Keratinocyte (primary cell): ENCODE data around the gene CRHBP. TPM values are rescaled to one million over a fixed set of nuclear protein-coding genes. Genes with fewer than 3 reads are reported as not detected.

Source experiments
- DNase-seq: peaks from one replicate; pipeline ENCODE4 v3.0.0-alpha.2; 2011; ENCODE audit warnings: low read depth, missing footprints, low spot score
- FAIRE-seq: peaks from 2 replicates; lab custom pipeline; 2011; peaks lifted over from hg19 to GRCh38; lab: Jason Lieb, UNC
- H2AFZ ChIP-seq: 2 replicates; pipeline ENCODE4 v1.6.0; 2012; ENCODE audit warnings: low read length, control low read depth, inconsistent platforms; ENCODE audit not compliant: control insufficient read depth
- H3K27ac ChIP-seq: 2 replicates; pipeline ENCODE4 v1.5.1; 2011; ENCODE audit warnings: low read length; ENCODE audit not compliant: control insufficient read depth, insufficient read depth
- H3K27me3 ChIP-seq: 3 replicates; pipeline ENCODE4 v1.6.0; 2011; ENCODE audit warnings: low read length; ENCODE audit not compliant: control insufficient read depth, insufficient read depth; ENCODE audit errors: extremely low read depth
- H3K36me3 ChIP-seq, 2 experiments: 2 replicates in 1 of 2; 3 replicates in 1 of 2; pipeline ENCODE4 v1.5.1; 2011; ENCODE audit warnings: low read length in 2 of 2, mild to moderate bottlenecking in 1 of 2; ENCODE audit not compliant: control insufficient read depth in 2 of 2, insufficient read depth in 2 of 2; ENCODE audit errors: extremely low read depth in 1 of 2
- H3K4me1 ChIP-seq: 3 replicates; pipeline ENCODE4 v1.5.1; 2011; ENCODE audit warnings: low read length; ENCODE audit not compliant: control insufficient read depth, insufficient read depth; ENCODE audit errors: extremely low read depth
- H3K4me2 ChIP-seq: 3 replicates; pipeline ENCODE4 v1.6.0; 2011; ENCODE audit warnings: low read depth, low read length; ENCODE audit not compliant: control insufficient read depth, insufficient read depth; ENCODE audit errors: extremely low read depth
- H3K4me3 ChIP-seq, 3 experiments: fragments of 200-600 bp in 1 of 3; sonication (generic) in 1 of 3; 2 replicates in 2 of 3; 3 replicates in 1 of 3; pipeline ENCODE4 v1.5.1; 2011 to 2016; ENCODE audit warnings: low read length in 3 of 3, mild to moderate bottlenecking in 3 of 3, control low read depth in 2 of 3, inconsistent platforms in 1 of 3, low read depth in 1 of 3, mixed read lengths in 1 of 3, mixed run types in 1 of 3, moderate library complexity in 1 of 3; ENCODE audit not compliant: control insufficient read depth in 2 of 3, insufficient read depth in 2 of 3; ENCODE audit errors: extremely low read depth in 1 of 3
- H3K79me2 ChIP-seq: 2 replicates; pipeline ENCODE4 v1.6.0; 2012; ENCODE audit warnings: low read length; ENCODE audit not compliant: control insufficient read depth, insufficient read depth
- H3K9ac ChIP-seq: 3 replicates; pipeline ENCODE4 v1.6.0; 2011; ENCODE audit warnings: low read length; ENCODE audit not compliant: control insufficient read depth, insufficient read depth; ENCODE audit errors: extremely low read depth
- H3K9me1 ChIP-seq: 3 replicates; pipeline ENCODE4 v1.6.0; 2011; ENCODE audit warnings: low read length; ENCODE audit not compliant: control insufficient read depth, insufficient read depth; ENCODE audit errors: extremely low read depth
- H3K9me3 ChIP-seq: 2 replicates; pipeline ENCODE4 v1.5.1; 2012; ENCODE audit warnings: low read depth, low read length; ENCODE audit not compliant: control insufficient read depth
- H4K20me1 ChIP-seq: 3 replicates; pipeline ENCODE4 v1.6.0; 2011; ENCODE audit warnings: low read length; ENCODE audit not compliant: control insufficient read depth, insufficient read depth; ENCODE audit errors: extremely low read depth
- EZH2 ChIP-seq: IDR thresholded peaks from one replicate; pipeline ENCODE4 v1.6.1; 2012; ENCODE audit warnings: inconsistent platforms, mild to moderate bottlenecking, low read length, moderate library complexity
- dilution Hi-C: fragments of 300-500 bp; cut with MboI; formaldehyde crosslinking; loops from one replicate; pipeline ENCODE4 v1.7.0; 2020; ENCODE audit warnings: low sequenced_read_pairs; ENCODE audit not compliant: extremely low pct_ligation_motif_present
- polyA plus RNA-seq, 5 experiments: library from polyadenylated mRNA; depleted of rRNA in 3 of 5; stranded (reverse) in 3 of 5; stranded (forward) in 1 of 5; unstranded in 1 of 5; fragments of >200 nt; gene quantifications; 1 replicate in 1 of 5; 2 replicates in 3 of 5; 3 replicates in 1 of 5; pipeline versions ENCODE4 v1.2.1 to v1.2.3, GENCODE V29; 2011 to 2012; ENCODE audit warnings: missing spikeins in 2 of 5, low read depth in 1 of 5, low replicate concordance in 1 of 5
- small RNA-seq, 3 experiments: library from RNA; depleted of rRNA; stranded (forward); fragments of <200 nt; gene quantifications; one replicate each; pipeline ENCODE3, GENCODE V24; 2012; ENCODE audit warnings: low read depth in 3 of 3, low replicate concordance in 1 of 3; ENCODE audit not compliant: insufficient read length in 3 of 3
- TF ChIP-seq, protein P1 (sequence below), 3 experiments: IDR thresholded peaks in 1 of 3; conservative IDR thresholded peaks in 1 of 3; optimal IDR thresholded peaks in 1 of 3; 2 replicates in 2 of 3; 3 replicates in 1 of 3; pipeline versions ENCODE3 to v1.5.1; 2011; ENCODE audit warnings: low read length in 3 of 3, mild to moderate bottlenecking in 3 of 3, moderate library complexity in 2 of 3, control low read depth in 1 of 3, inconsistent platforms in 1 of 3; ENCODE audit not compliant: insufficient read depth in 2 of 3; ENCODE audit errors: extremely low read depth in 1 of 3

The CRHBP gene
- polyA plus RNA-seq, 1 donor (not counting 4 experiments of a cell fraction or from before 2014, with no cell fraction given): not detected

- H3K9ac ChIP-seq: no peak overlapping the region
- H4K20me1 ChIP-seq: no peaks in the 10 kb centered on the region
- no peak overlapping the region for H3K4me2 ChIP-seq
- no peak overlapping the region for H3K27ac ChIP-seq
- H3K27me3 ChIP-seq: no peaks in the 10 kb centered on the region
- DNase-seq: no peak
- no peak for TF ChIP-seq EZH2
- TF ChIP-seq, protein P1, sequence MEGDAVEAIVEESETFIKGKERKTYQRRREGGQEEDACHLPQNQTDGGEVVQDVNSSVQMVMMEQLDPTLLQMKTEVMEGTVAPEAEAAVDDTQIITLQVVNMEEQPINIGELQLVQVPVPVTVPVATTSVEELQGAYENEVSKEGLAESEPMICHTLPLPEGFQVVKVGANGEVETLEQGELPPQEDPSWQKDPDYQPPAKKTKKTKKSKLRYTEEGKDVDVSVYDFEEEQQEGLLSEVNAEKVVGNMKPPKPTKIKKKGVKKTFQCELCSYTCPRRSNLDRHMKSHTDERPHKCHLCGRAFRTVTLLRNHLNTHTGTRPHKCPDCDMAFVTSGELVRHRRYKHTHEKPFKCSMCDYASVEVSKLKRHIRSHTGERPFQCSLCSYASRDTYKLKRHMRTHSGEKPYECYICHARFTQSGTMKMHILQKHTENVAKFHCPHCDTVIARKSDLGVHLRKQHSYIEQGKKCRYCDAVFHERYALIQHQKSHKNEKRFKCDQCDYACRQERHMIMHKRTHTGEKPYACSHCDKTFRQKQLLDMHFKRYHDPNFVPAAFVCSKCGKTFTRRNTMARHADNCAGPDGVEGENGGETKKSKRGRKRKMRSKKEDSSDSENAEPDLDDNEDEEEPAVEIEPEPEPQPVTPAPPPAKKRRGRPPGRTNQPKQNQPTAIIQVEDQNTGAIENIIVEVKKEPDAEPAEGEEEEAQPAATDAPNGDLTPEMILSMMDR (optimal IDR thresholded peaks at IDR 0.05 in 1 of 3, IDR thresholded peaks at IDR 0.05 in 1 of 3, conservative IDR thresholded peaks at IDR 0.05 in 1 of 3; ENCODE audit: extremely low read depth in 1 of 3, insufficient read depth in 2 of 3, low read length in 3 of 3): no peak
- H3K79me2 ChIP-seq: no peaks in the 10 kb centered on the region
- no peak overlapping the region for H2AFZ ChIP-seq
- H3K4me1 ChIP-seq: no peaks in the 10 kb centered on the region
- H3K9me3 ChIP-seq: no peaks in the 10 kb centered on the region
- FAIRE-seq: no peak
- dilution Hi-C loops: no loop called here
- no peaks in the 10 kb centered on the region for H3K36me3 ChIP-seq
- no peak overlapping the region for H3K4me3 ChIP-seq
- H3K9me1 ChIP-seq: no peaks in the 10 kb centered on the region
These were observed 64.8 kb downstream of the CRHBP start for GRCh38 chr5:77017668-77018067.

Small RNAs within 50 kb of the gene (small RNA-seq; reads per million reads assigned to genes)
- gene RNU6ATAC36P: 0 reads per million in 3 experiments

Other genes starting within 250 kb of the CRHBP start
- gene F2R, start 236.9 kb upstream of the CRHBP start, polyA plus RNA-seq: 56.8 to 59.9 TPM (median 58.0 TPM) in 3 replicates
- 131 to 197 TPM (median 182 TPM) in 3 replicates for gene F2RL1, start 134.0 kb upstream of the CRHBP start, polyA plus RNA-seq
- not detected in 3 replicates for gene S100Z, start 103.0 kb upstream of the CRHBP start, polyA plus RNA-seq
- gene AGGF1, start 77.4 kb downstream of the CRHBP start, polyA plus RNA-seq: 9.4 to 20.1 TPM (median 16.3 TPM) in 3 replicates
- 0.50 to 0.59 TPM (median 0.58 TPM) in 3 replicates for gene ZBED3, start 134.2 kb downstream of the CRHBP start, polyA plus RNA-seq